DMS153 (cell line): ENCODE data around the gene WIZ.
A peak's percentile ranks its signal among the peaks of the same experiment; 100 is the strongest.

Experiments
- DNase-seq: peaks from one replicate; lab custom pipeline; 2025; lab: John Stamatoyannopoulos, UW

Gene WIZ

DNA sequence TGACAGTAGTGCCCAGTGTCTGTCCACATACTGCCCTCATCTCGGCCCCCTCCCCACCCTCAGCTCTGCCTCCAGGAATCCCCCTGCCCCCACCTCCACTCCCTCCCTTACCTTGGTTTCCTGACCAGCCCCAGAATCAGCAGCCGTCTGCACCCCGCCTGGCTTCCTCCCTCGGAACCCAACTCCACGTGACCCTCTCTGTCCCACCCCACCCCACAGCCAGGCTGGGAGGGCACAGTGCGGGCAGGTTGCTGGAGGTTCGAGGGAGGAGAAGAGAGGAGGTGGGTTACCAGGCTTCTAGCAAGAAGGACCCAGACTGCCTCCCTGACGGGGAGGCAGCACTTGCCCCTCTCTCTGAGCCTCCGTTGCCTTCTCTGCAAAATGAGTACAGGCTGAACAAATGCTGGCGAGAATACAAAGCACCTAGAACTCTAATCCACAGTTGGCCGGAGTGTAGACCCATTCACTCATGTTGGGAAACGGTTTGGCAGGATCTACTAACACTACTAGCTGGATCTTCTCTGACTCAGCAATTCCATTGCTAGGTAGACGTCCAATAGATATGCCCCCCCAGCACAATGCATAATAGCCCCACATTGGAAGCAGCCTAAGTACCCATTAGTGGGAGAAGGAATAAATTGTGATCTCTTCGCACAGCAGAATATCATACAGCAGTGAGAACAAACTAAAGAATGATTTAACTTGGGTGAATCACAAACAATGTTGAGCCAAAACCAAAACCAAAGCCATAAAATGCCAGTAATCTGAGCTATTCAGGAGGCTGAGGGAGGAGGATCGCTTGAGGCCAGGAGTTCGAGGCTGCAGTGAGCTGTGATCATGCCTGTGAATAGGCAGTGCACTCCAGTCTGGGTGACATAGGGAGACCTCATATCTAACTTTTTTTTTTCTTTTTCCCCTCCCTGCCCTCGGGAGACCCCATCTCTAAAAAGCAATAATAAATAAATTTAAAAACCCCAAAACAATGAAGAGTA, 14.9 kb upstream of the WIZ start, which contains the start of gene RASAL3:
Gene RASAL3, minus strand, starts transcription at position 151 of the 992 bp plus-strand sequence. CDS start 186 bp downstream, outside the sequence.
- no peak for DNase-seq

DNA sequence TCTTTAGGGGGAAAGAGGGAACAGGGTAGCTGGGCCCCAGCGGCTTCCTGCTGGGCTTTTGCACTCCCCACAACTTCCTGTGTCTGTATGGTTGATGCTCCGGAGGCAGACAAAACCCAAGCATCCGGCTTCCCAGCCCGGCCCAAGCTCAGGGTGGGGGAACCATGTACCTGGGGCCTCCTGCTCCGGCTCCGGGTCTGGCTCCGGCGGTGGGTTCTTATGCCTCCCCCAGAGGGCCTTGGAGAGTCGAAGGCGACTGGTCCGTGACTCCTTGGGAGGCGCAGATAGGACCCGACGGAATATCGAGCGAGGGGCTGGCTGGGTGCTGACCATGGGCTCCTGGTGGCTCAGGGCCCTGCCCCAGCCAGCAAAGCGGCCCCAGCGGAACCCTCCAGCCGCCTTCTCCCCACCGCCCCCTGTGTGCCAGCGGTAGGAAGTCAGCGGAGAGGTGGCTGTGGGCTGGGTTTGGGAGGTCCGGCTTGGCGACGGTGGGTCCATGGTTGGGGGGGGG, 14.2 kb upstream of the WIZ start:
- no peak for DNase-seq

DNA sequence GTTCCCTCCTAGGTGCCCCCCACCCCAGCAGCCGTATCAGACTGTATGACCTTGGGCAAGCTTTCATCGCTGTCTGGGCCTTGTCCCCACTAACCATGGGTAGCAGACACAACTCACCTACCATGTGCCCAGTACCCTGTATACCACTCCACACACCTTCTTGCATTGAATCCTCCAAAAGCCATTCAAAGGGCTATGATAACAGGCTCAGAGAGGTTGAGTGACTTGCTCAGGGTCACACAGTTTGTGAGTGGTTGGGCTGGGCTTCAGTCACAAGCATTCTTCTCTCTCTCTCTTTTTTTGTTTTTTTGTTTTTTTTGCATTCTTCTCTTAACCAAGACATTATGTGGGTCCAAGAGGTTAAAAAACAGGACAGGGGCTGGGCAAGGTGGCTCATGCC, 11.9 kb upstream of the WIZ start:
- DNase-seq: no peak

GRCh38 chr19:15457701-15458484, 8.1 kb upstream of the WIZ start:
- DNase-seq: no peak

GRCh38 chr19:15456871-15457700, 7.3 kb upstream of the WIZ start:
- DNase-seq: peak; percentile 87

DNA sequence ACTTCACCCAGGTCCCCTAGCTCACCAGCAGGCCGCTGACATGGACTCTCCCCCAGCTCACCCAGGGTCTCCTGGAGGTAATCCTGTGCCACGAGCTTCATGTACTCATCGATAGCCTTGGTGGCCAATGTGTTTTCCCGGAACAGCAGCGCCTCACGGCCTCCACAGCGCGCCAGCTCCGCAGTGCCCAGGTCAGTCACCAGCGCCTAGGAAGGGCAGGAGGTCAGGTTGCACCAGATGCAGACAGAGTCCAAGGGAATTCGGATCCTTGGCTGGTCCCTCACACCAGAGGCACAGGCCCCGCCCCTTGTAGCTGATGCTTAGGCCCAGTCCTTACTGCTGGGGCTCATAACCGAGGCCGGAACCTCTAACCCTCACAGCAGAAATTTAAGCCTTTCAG, 6.7 kb upstream of the WIZ start:
- no peak for DNase-seq

GRCh38 chr19:15455996-15456395, 6.2 kb upstream of the WIZ start:
- no peak for DNase-seq

DNA sequence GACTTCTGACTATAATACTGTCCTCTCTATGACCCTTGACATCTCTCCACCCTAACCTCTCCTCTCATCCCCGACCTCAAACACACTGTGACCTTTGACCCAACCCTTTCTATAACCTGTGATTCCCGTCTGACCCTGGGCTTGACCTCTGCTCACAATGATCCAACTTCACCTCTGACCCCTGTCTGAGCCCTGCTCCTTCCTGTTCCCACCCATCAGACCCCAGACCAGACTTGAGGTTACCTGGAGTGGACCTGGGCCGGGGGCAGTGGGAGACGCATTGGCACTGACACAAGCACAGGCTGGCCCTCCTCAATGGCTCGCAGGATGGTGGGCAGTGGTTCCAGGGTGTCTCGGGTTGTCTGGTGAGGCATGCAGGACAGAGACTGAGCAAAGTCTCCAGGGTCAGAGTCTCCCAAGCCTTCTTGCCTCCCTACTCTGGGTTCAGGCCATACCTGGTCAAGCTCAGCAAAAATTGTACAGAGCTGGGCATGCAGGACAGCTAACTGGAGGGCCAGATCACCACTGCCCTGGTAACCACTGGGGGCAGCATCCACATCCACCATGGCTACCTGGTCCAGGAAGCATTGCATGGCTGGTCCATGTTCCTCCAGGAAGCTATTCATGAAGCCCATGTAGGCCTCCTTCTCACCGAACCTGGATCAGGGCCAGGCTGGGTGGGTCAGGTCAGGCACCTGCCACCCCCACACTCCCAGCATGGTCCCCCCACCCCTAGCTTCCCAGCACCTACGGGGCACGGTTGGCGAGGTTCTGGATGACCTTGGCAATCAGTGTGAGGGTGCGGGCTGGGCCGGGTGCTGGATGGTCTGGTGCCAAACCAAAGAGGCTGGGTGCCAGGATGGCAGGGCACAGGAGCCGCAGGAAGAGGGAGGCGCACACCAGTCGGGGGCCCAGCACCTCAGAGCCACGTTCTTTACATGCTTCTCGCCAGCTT, 4.4 kb upstream of the WIZ start:
- no peak for DNase-seq

- DNase-seq: no peak
Observed at GRCh38 chr19:15453091-15453578, 3.4 kb upstream of the WIZ start.

- DNase-seq: peak; percentile 75
Observed at GRCh38 chr19:15452111-15453047, 2.6 kb upstream of the WIZ start.

GRCh38 chr19:15450528-15450890, 753 bp upstream of the WIZ start:
- DNase-seq: no peak

GRCh38 chr19:15448778-15449619, 757 bp downstream of the WIZ start:
- DNase-seq: no peak

- DNase-seq: no peak
Observed at GRCh38 chr19:15448044-15448777, 1.5 kb downstream of the WIZ start.

DNA sequence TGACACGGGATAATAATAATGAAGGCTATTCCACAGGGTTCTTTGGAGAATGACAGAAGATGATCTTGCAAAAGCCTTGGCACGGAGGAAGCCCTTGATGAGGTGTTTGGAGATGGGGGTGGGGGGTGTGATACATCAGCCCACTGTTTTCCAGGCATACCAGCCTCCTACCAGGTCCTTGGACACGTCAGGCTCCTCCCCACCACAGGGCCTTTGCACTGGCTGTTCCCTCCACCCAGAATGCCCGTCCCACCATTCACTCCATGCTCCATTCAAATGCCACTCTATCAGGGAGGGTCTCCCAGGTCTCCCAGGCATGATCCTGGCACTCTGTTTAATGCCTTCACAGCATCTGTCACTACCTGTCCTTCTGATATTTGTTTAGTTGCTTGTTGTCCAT, 2.7 kb downstream of the WIZ start:
- no peak for DNase-seq

DNA sequence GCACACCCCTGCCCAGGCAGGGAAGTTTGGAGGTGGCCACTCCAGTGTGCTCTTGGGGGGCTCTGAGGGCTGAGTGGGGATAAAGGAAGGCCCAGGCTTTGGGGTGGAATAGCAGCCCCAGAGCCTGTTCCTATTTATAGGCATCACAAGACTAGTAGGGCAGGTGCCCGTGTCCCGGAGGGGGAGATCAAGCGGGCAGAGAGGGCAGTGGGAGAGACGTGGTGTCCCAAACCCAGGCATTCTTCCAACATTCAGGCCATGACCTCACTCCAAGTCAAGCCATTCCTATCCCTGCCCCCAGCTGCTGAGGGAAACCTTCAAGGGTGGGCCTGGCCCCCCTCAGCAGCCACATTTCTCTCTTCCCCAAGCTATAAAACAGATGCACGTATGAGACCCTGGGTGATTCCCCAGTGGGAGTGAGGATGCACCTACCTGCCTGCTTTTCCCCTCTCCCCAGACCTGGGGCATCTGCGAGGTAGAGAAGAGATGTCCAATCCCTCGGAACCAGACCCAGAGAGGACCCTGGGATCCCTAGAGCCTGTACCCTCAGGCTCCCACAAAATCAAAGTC, 3.9 kb downstream of the WIZ start:
- no peak for DNase-seq

DNA sequence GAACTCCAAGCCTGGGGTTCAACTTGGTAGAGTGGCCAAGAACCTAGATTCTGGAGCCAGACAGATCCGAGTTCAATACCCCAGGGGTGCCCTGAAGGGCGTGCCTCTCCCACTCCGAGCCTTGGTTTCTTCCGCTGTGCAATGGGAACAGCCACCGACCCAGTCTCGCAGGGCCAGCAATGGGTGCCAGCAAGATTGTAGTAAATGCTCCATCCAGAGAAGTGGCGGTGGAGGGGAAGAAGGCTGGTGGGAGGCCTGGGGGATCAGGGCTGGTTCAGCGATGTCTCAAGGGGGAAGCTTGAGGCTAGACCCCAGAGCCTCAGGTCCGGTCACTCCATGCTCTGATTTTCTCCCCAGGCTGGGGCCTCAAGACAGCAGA, 4.5 kb downstream of the WIZ start:
- no peak for DNase-seq

DNA sequence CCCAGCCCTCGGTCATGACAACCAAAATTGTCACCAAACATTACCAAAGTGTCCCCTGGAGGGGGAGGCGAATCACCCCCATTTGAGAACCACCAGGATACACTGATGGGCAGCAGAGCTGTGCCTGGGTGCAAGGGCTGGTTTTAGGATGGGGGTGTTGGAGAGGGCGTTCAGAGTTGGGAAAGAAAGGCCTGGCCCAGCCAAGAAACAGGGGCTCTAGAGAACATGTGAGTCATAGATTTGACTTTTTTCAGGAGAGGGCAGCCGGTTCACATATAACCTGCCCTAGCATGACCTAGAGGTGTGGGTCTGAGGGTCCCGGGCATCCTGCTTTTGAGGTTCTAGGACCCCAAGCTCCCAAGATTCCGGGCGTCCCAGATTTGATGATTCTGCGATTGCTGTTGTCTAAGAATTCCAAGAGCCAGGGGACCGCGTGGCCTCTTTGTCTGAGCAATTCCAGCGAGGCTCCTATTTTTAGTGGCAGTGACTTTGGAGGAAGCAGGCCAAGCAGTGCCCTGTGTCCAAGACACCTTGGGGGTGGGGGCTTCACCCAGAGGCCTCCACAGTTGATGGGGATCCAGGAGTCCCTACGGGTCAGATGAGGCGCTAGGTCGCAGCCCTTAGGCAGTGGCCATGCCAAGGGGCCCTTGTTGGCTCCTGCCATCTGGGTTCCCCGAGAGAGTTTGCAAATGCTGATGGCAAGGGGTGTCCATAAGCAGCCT, 5.1 kb downstream of the WIZ start:
- DNase-seq: no peak
